GM19240 (cell line): ENCODE results near the gene PSME3IP1.

Source experiments
- DNase-seq: peaks from one replicate; pipeline ENCODE4 v3.0.0; 2011; ENCODE audit warnings: low spot score; ENCODE audit not compliant: insufficient read length

The PSME3IP1 gene

DNA sequence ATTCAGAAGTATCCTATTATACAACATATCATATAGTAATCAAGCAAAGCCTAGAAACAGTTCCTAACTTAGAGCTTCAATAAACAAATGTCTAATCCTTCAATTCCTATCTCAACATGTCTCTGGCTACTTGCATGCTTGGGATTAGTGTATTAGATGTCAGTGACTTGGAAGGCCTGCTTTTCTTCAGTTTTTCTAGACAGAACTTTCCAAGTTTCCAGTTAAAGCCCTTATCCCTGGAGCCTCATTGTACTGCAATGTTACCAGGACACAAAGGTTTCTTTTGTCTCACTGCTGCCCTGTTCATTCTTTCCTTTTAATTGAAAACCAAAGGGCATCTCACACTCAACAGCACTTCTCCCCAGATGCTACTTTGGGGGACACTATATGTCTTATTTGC is 16.5 kb downstream of the PSME3IP1 start:
- no peak for DNase-seq

DNA sequence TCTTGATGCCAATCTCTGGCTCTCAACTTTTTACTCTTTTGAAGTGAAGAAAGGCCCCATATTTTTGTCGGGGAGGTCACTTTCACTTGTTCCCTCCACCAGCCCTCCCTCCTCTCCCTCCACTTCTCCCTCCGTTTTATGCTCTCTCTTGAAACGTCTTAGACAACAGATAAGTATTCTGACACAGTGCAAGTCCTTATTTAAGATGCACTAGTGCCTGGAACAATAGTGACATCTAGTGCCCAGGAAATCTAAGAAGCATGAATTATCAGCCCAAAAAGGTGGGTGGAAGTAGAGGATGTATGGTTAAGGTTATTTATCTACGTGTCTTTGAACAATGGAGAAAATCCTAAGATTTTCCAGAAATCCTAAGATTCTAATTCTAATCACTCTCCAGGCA is 17.9 kb downstream of the PSME3IP1 start:
- DNase-seq, result no peak

DNA sequence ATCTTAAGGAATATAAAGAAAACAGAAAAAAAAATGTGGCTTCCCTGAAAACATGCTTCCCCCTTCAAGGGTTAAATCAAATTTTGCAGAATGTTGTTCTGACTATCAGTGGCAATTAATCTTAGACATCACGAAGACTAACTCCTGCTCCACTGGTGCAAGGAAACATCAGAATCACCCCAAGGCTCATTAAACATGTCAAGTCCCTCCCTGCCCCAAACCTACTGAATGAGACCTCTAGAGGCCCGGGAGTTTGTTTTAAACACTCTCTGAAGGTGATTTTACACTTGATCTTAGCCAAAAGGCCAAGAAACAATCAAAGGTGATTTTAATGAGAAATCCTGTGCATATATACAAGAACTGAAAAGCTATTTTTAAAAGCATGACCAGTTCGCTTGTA is 18.3 kb downstream of the PSME3IP1 start:
- no peak for DNase-seq

DNA sequence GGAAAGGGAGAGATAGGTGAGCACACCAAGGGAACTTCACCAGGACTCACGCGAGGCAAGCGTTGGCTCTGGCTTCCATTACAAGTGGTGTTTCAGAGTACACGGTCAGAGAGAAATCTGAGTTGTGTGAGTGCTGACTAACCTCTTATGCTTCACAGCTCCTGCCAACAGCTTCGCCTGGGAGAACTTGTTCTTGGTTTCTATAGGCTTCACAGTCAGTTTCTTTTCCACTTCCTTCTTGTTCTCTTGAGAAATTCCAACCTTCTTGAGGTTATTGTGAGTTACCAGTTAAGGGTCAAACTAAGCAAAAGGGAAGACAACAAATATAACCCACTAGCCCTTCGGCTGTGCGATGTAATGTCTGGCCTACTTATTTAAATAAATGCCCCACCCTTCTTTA is 18.9 kb downstream of the PSME3IP1 start:
- DNase-seq, result no peak

DNA sequence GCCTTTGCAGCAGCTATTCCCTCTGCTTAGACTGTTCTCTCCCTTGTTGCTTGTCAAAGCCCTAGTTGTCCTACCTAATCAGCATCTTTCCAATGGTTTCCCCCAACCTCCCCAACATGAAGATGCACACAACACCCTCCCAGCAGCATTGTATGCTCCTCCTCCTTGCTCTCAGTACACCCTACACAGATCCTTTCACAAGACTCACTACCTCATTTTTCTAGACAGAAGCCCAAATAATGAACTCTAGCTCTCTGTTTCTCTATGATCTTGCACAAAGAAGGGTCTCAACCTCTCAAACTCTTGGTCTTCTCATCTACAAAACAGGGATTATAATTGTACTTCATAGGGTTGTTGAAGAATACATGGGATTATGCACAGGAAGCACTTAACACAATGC is 19.4 kb downstream of the PSME3IP1 start:
- DNase-seq, result no peak

DNA sequence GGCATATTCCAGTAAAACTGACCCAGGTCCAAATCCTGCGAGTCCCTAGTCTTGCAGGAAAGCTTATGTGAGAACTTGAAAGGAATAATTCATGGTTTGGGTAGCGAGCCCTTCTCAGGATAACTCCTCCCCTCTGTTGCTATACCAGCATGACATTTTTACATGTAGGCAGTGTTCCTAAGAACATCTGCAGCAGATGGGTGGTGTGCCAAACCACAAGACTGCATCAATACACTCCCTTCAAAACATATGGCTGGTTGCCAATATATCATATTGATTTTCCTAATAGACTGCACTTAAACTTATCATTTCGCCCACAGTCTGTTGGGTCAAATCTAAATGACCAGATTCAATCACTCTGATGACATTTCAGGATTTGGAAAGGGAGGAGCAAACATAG is 19.9 kb downstream of the PSME3IP1 start:
- DNase-seq, result no peak

DNA sequence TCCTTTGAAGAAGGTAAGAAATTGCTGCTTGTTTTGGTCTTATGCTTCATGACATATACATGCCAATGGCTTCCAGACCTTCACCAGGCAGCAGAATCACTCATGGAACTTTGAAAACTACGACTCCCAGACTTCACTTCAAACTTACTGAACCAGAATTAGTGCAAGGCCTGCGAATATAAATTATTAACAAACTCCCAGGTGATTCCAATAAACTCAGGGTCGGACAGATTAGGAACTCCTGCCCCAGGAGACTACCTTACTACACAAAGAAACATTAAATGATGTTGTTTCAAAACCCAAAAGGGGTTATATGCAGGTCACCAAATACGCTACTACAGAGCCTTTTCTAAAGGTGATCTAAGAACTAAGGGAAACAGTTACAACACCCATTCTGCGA is 20.4 kb downstream of the PSME3IP1 start:
- DNase-seq, result no peak

DNA sequence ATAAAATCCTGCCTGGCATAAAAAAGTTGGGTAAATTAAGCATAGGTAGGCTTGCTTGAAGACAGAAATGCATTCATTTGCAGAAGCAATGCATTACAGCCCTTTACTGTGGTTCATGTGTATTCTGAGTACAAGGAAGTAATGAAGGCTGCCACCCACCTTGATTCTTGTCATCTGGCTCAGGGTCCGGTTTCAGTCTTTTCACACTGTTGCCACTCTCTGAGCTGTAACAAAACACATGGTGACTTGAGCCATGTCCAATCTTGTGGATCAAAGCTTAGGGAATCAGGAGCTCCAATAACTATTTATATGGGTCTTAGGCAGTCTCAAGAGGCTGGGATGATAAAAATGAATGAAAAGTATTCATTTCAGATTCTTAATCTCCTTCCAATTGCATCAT is 22.0 kb downstream of the PSME3IP1 start:
- no peak for DNase-seq

DNA sequence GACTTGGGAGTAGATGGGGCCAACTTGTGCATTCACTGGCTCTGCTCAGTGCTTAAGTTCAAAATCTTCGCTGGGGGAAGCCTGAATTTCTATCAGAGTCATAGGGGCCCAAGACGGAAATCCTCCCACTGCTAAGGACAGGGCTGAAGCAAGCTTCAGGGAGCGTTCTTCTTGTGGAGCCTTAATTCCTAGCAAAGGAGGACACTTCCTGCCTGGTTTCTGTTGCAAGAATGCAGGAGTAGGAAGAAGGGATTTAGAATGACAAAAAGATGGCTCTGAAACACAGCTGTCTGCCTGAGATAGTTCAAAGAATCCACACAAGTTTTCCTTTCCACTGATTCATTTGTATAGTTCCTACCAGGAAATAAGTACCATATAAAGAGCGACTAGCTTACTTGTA is 26.4 kb downstream of the PSME3IP1 start:
- DNase-seq, result no peak

DNA sequence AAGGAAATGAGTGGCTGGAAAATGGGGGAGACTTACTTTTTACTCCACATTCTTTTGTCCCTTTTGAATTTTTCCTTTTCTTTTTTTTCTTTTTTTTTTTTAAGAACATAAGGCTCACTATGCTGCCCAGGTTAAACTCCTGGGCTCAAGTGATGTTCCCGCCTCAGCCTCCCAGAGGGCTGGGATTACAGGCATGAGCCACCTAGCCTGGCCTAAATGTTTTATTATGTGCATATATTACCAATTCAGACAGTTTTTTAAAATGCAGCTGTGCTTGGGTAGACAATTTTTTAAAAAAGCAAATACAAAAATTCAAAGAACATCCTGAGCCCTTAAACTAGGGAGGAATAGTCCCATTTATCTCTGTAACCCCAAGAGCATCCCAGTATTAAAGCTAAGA is 28.3 kb downstream of the PSME3IP1 start:
- no peak for DNase-seq

DNA sequence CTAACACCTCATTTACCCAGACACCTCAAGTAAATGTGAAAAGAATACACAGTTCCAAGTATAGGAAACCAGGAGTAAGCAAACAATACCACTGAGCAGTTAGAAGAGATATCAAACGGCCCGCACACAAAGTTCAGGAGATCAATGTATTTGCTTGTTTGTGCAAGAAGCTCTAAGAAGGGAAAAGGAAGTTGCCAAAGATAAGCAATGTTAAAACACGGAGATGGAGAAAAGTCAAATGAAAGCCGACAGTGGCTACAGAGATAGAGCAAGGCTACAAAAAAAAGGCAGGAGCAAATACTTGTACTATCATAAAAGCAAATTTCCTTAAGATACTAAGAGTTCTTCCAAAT is 29.5 kb downstream of the PSME3IP1 start:
- DNase-seq, result no peak

DNA sequence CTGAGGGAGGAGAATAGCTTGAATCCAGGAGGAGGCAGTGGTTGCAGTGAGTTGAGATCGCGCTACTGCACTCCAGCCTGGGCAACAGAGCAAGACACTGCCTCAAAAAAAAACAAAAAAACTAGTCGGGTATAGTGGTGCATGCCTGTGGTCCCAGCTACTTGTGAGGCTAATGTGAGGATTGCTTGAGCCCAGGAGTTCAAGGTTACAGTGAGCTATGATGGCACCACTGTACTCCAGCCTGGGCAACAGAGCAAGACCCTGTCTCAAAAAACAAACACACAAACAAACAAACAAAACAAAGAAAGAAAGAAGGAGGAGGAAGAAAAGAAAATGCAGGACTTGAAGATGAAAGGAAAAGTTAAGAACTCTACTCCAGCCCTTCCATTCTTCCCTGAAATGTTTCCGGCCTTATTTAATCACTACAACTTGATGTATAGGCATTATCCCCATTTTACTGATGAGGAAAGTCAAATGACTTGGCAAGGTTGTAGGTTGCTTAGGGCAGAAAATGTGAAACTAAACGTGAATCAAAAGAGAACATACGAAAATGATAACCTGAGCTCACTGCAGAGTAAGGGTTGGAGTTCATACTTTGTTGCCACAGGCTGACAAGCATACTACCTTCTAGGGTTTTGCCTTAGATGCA is 30.0 kb downstream of the PSME3IP1 start:
- DNase-seq, result no peak

DNA sequence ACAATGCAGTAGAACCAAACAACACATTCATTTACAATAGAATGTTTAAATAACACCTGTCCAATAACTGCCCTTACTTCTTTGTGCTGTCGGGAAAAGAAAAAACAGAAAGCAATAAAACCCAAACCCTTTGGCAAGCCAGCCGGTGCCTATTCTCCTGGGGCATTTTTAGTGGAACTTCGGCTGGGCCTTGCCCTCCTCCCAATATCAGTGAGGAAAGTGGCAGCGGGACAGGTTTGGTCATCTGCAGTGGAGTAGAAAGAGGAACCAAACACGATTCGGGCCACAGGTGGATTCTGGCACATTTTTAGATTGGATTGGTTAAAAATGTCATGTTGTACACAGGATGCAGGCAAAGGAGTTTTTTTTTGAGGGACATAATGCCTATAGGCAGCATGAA is 32.0 kb downstream of the PSME3IP1 start:
- DNase-seq, result no peak

DNA sequence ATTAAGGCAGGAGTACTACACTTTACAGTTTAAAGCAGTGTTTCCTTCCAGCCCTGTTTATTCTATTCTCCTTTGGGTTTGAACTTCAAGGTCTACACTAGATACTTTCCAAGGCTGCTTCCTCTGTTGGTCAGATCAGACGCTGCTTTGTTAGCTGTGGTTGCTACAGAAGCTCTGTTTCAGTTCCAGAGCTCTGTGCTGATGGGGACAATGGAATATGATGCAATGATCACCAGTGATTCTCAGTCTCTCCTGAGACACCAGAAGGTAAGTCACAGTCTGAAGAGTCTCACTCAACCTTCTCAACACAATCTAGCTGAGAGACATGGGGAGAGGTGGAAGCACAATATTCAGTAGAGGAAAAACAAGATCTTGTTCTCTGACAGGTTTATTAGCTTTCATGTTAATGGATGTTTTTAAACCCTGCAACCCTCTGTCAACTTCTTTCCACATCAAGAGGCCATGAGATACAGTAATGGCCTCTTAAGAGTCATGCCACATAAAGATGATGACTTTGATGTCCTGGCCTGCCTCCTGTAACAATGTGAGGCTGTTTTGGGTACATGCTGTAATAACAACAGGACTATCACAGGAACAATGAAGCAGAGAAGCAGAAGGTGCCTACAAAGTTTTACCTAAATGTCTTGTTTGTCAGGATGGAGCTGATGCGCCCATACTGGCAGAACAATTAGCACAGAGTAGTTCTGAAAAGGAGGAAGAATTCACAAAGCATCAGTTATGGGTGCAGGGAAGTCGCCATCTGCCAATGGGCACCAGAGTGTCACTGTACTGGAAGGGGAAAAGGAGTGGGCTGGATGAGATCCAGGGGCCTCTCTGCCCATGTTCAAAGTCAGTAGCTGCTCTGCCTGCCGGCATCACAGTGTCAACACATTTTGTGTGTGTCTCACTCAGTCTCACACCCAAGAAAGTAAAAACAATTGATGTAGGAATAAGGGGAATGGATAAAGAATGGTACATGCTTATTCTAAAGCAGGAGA is 33.4 kb downstream of the PSME3IP1 start:
- DNase-seq, result no peak

DNA sequence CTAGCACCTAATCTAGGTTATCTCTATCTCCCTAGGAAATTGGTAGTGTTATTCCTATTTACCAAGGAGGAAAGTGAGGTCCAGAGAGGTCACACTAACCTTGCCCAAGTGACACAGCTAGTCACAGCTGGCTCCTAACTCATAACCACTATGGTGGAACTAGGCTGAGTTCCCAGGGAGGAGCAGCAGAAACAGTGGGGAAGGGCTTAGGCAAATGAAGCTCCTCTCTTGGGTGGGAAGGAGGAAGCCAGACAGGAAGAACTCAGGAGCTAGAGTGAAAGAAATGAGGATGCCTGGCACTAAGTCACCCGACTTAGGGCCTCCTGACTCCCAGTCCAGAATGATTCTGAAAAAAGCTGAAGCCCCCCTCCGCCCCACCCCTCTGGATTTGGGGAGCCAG is 34.5 kb downstream of the PSME3IP1 start:
- DNase-seq, result no peak

DNA sequence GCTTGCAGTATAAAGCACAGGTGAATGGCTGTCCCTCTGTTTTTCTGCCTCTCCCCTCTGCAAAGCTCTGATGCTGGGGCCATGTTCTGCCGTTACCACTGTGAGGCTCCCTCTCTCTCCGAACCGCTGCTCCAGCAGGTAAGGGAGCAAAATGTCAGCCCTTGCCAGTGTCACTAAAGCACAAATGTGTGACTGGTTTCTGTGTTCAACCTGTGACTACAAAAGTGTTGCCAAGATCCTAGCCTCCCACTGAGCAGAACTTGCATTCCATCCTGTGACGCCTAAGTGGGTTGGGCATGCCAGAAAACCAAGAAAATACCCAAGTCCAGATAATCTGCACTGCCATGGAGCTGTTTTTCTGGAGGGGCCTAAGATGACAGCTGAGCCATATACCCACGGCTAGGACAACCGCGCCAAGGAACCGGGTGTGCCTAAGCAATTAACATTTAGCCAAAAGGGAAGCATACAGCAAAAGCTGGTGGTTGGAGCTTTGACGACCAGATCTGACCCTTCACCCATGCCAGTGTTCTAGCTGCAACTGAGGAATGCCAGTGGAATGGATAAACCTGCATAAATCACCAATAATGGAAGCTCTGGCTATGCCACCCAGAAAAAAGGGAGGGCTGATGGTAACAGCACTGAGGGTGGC is 35.0 kb downstream of the PSME3IP1 start:
- DNase-seq, result no peak

DNA sequence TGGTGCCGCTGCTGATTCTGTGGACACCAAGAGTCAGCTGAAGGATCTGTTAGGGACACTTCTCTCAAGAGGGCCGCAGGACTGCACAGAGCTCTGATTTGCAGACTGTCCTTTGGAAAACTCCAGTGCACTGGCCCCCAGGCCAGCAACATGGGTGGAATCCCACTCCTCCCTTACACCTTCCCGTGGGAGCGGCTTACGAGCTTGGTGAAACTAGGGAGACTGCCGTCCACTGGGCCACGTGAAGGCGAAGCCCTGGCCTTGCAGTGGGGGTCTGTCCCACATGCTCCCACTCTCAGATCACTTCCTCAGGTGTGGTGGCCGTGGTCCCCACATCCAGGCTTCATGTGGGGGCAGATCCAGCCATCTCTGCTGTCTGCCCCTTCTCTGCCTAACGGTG is 36.4 kb downstream of the PSME3IP1 start:
- no peak for DNase-seq

DNA sequence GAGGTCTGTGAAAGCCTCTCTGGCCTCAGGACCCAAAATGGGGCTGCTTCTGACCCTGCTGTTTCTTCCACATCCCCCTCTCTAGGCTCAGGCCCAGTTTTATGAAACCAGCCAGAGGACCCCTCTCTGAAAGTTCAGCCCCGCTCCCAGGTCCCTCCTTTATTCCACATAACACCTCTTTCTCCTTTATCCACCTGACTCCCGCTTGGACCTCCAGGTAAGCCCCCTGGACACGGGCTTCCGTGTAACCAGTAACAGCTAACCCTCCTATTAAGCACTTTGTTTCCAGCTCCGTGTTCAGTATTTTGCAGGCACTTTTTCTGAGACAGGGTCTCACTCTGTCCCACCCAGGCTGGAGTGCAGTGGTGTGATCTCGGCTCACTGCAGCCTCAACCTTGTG is 37.4 kb downstream of the PSME3IP1 start:
- DNase-seq, result no peak

DNA sequence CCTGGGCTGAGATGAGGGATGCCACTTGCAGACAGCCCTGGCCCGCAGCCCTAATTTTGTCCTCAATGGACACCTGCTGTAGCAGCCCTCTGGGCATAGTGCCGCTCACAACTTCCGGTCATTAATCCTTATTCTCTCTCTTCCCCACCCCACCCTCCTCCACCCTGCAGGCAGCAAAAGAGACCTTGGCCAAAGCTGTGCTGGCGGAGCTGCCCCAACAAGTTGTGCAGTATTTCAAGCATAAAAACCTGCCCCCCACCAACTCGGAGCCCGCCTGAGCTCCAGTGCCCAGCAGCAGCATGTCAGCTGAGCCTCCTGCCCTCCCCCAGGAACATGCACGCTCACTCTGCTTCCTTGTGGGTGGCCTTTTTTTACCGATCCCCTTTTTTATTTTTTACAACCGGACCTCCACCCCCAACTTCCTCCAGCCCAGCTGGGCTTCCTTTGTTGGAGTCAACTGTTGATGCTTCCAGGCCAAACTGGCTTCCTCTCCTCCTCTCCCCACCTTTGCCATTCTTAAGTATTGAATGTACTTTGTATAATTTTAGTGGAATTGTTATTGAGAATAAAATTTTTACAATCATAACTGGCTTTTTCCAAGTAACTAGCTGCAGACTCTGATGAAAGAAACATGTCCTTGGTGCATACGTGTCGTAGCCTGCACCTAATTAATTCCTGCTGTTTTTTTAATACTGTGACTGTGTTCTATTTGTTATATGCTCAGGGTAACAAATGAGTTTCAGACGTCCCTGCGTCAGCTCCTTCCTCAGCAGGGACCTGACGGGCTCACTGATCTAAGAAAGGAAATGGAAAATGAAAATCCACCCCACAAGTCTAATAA is 38.2 kb downstream of the PSME3IP1 start:
- DNase-seq, result no peak

DNA sequence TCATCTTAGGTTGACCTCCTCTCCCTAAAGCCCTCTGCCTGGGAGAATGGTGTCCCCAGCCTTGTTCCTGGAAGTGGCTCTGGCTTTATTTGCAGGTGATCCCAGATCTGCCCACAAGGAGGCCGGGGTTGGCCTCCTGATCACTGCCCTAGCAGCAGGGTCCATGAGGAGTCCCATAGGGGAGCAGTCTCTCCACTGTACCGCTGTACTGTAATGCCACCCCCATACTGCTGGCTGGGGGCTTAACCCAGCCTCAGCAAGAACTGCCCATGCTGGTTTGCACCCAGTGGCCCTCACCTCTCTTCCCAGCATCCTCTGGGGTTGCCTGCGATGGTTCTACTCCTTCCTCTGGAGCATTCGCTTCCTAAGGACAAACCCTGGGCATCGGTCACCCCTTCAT is 39.1 kb downstream of the PSME3IP1 start:
- no peak for DNase-seq

DNA sequence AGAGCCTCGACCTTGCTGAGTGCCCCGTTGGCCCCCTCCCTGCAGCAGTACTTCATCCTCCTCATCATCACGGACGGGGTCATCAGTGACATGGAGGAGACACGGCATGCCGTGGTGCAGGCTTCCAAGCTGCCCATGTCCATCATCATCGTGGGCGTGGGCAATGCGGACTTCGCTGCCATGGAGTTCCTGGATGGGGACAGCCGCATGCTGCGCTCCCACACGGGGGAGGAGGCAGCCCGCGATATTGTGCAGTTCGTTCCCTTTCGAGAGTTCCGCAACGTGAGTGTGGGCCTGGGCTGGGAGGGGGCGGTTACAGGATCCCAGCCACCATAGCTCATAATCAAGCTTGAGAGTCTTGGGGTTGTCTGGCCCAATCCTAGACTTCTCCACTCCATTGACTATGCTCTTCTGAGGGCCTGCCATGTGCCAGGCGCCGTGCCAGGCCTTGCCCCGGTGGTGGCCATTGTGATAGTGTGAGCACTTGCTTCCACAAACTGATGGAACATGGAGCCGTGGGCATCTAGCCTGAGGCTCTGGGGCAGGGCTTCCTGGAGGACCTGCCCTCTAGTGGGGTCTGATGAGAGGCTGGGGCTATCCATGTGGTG is 39.7 kb downstream of the PSME3IP1 start:
- no peak for DNase-seq
